GM10266 (cell line): ENCODE data around the gene MYOG.

Source experiments
- DNase-seq: peaks from one replicate; pipeline ENCODE4 v3.0.0; 2012; ENCODE audit errors: extremely low spot score
- CTCF ChIP-seq: IDR thresholded peaks from 2 replicates; pipeline ENCODE4 v1.5.1; 2012; ENCODE audit warnings: mild to moderate bottlenecking, low read depth; ENCODE audit not compliant: control insufficient read depth, insufficient read depth; ENCODE audit errors: missing control alignments

The MYOG gene

GRCh38 chr1:203039609-203040512 is 46.0 kb downstream of the MYOG start:
- TF ChIP-seq CTCF: no peak
- no peak for DNase-seq

GRCh38 chr1:203038891-203039608 is 46.8 kb downstream of the MYOG start:
- peak; percentile 89 for TF ChIP-seq CTCF
- DNase-seq: peak; percentile 74

GRCh38 chr1:203038217-203038741 is 47.5 kb downstream of the MYOG start:
- no peak for TF ChIP-seq CTCF
- DNase-seq: peak; percentile 52

GRCh38 chr1:203037509-203038190 is 48.2 kb downstream of the MYOG start:
- no peak for TF ChIP-seq CTCF
- no peak for DNase-seq

GRCh38 chr1:203036537-203036936 is 49.3 kb downstream of the MYOG start:
- no peak for TF ChIP-seq CTCF
- no peak for DNase-seq

- no peak for TF ChIP-seq CTCF
Observed at GRCh38 chr1:203036135-203036534, 49.7 kb downstream of the MYOG start.

More at GRCh38 chr1:203036135-203036534, 49.7 kb downstream of the MYOG start:
- DNase-seq: no peak
